ENCODE data around the gene MAL.

The MAL gene

GRCh38 chr2:95077530-95077825, 52.0 kb downstream of the MAL start:
- Histone ChIP-seq H3K4me1 (ENCODE audit: control insufficient read depth in 1 of 2, insufficient read depth in 2 of 2, low read length in 2 of 2) (peaks cover 0 to 4% of the 10 kb centered on the region in 2 experiments), H3K9ac (ENCODE audit: low read length) (no peak overlapping the region), H3K23ac (ENCODE audit: low read length) (no peak overlapping the region), H3K79me2 (ENCODE audit: control insufficient read depth, insufficient read depth, low read length, poor library complexity) (no peaks in the 10 kb centered on the region), H4K12ac (ENCODE audit: low read depth, low read length) (no peak overlapping the region), H3K36me3 (ENCODE audit: control insufficient read depth in 1 of 2, insufficient read depth in 2 of 2, low read length in 2 of 2) (no peaks in the 10 kb centered on the region), H3K9me3 (ENCODE audit: insufficient read depth, low read depth, low read length) (no peaks in the 10 kb centered on the region), H3K4me2 (ENCODE audit: low read length) (no peak overlapping the region), H2BK120ac (ENCODE audit: insufficient read depth, low read length, poor library complexity) (no peak overlapping the region), H2AK5ac (ENCODE audit: low read length) (no peak overlapping the region), H4K91ac (ENCODE audit: low read depth, low read length) (no peak overlapping the region), H3K14ac (ENCODE audit: low read length) (no peak overlapping the region), H2BK12ac (ENCODE audit: low read length) (no peak overlapping the region), H3K27me3 (ENCODE audit: insufficient read depth, low read length) (no peaks in the 10 kb centered on the region), H3K4ac (ENCODE audit: low read depth, low read length) (no peak overlapping the region), H3K79me1 (ENCODE audit: low read length) (no peaks in the 10 kb centered on the region), H2AFZ (ENCODE audit: insufficient read depth, low read length, poor library complexity) (no peak overlapping the region), H3K4me3 (ENCODE audit: low read depth, low read length) (no peak overlapping the region), H3K18ac (ENCODE audit: low read length) (no peak overlapping the region), H3K27ac (ENCODE audit: low read depth, low read length) (no peak overlapping the region), H2BK5ac (ENCODE audit: low read depth, low read length, poor library complexity) (no peak overlapping the region), H4K8ac (ENCODE audit: low read depth, low read length) (no peak overlapping the region)
- no CpG with 5 or more reads among the region's 3 CpGs for WGBS (ENCODE audit: extremely low coverage, insufficient coverage, insufficient read length)
- DNase-seq = no peak

GRCh38 chr2:95077861-95078603, 52.5 kb downstream of the MAL start:
- Histone ChIP-seq H3K4me2 (ENCODE audit: low read length) (no peak overlapping the region), H2BK120ac (ENCODE audit: insufficient read depth, low read length, poor library complexity) (no peak overlapping the region), H2AK5ac (ENCODE audit: low read length) (no peak overlapping the region), H3K18ac (ENCODE audit: low read length) (no peak overlapping the region), H4K12ac (ENCODE audit: low read depth, low read length) (no peak overlapping the region), H3K4me1 (ENCODE audit: control insufficient read depth in 1 of 2, insufficient read depth in 2 of 2, low read length in 2 of 2) (peaks cover 0 to 4% of the 10 kb centered on the region in 2 experiments), H2BK5ac (ENCODE audit: low read depth, low read length, poor library complexity) (no peak overlapping the region), H3K79me1 (ENCODE audit: low read length) (no peaks in the 10 kb centered on the region), H3K4me3 (ENCODE audit: low read depth, low read length) (no peak overlapping the region), H3K27ac (ENCODE audit: low read depth, low read length) (no peak overlapping the region), H2BK12ac (ENCODE audit: low read length) (no peak overlapping the region), H3K4ac (ENCODE audit: low read depth, low read length) (no peak overlapping the region), H3K9me3 (ENCODE audit: insufficient read depth, low read depth, low read length) (no peaks in the 10 kb centered on the region), H3K23ac (ENCODE audit: low read length) (peak overlapping the region; percentile 40), H3K36me3 (ENCODE audit: control insufficient read depth in 1 of 2, insufficient read depth in 2 of 2, low read length in 2 of 2) (no peaks in the 10 kb centered on the region), H2AFZ (ENCODE audit: insufficient read depth, low read length, poor library complexity) (no peak overlapping the region), H3K9ac (ENCODE audit: low read length) (no peak overlapping the region), H3K79me2 (ENCODE audit: control insufficient read depth, insufficient read depth, low read length, poor library complexity) (no peaks in the 10 kb centered on the region), H4K91ac (ENCODE audit: low read depth, low read length) (no peak overlapping the region), H4K8ac (ENCODE audit: low read depth, low read length) (no peak overlapping the region), H3K27me3 (ENCODE audit: insufficient read depth, low read length) (no peaks in the 10 kb centered on the region), H3K14ac (ENCODE audit: low read length) (no peak overlapping the region)
- no CpG with 5 or more reads among the region's 10 CpGs for WGBS (ENCODE audit: extremely low coverage, insufficient coverage, insufficient read length)
- DNase-seq = no peak

- no peaks in the 10 kb centered on the region for H3K79me1 ChIP-seq (ENCODE audit: low read length)
- H2AK5ac ChIP-seq (ENCODE audit: low read length) = no peak overlapping the region
- WGBS (ENCODE audit: extremely low coverage, insufficient coverage, insufficient read length) = no CpG with 5 or more reads among the region's 7 CpGs
- no peak overlapping the region for H4K91ac ChIP-seq (ENCODE audit: low read depth, low read length)
- H3K14ac ChIP-seq (ENCODE audit: low read length) = no peak overlapping the region
- H4K12ac ChIP-seq (ENCODE audit: low read depth, low read length) = no peak overlapping the region
- H3K4ac ChIP-seq (ENCODE audit: low read depth, low read length) = no peak overlapping the region
- no peak overlapping the region for H3K9ac ChIP-seq (ENCODE audit: low read length)
- no peak overlapping the region for H3K18ac ChIP-seq (ENCODE audit: low read length)
- H3K4me1 ChIP-seq (ENCODE audit: control insufficient read depth in 1 of 2, insufficient read depth in 2 of 2, low read length in 2 of 2) = peaks cover 0 to 4% of the 10 kb centered on the region in 2 experiments
- H3K4me2 ChIP-seq (ENCODE audit: low read length) = no peak overlapping the region
- H2AFZ ChIP-seq (ENCODE audit: insufficient read depth, low read length, poor library complexity) = no peak overlapping the region
- peak; percentile 30 to 31 for DNase-seq
- H3K79me2 ChIP-seq (ENCODE audit: control insufficient read depth, insufficient read depth, low read length, poor library complexity) = no peaks in the 10 kb centered on the region
- H3K27me3 ChIP-seq (ENCODE audit: insufficient read depth, low read length) = no peaks in the 10 kb centered on the region
- H3K36me3 ChIP-seq (ENCODE audit: control insufficient read depth in 1 of 2, insufficient read depth in 2 of 2, low read length in 2 of 2) = no peaks in the 10 kb centered on the region
- no peaks in the 10 kb centered on the region for H3K9me3 ChIP-seq (ENCODE audit: insufficient read depth, low read depth, low read length)
- H2BK12ac ChIP-seq (ENCODE audit: low read length) = no peak overlapping the region
- H3K4me3 ChIP-seq (ENCODE audit: low read depth, low read length) = no peak overlapping the region
- H2BK120ac ChIP-seq (ENCODE audit: insufficient read depth, low read length, poor library complexity) = no peak overlapping the region
- H3K23ac ChIP-seq (ENCODE audit: low read length) = no peak overlapping the region
- H3K27ac ChIP-seq (ENCODE audit: low read depth, low read length) = no peak overlapping the region
- no peak overlapping the region for H4K8ac ChIP-seq (ENCODE audit: low read depth, low read length)
- H2BK5ac ChIP-seq (ENCODE audit: low read depth, low read length, poor library complexity) = no peak overlapping the region
Measured at GRCh38 chr2:95079199-95079683, 53.7 kb downstream of the MAL start.

- H3K4ac ChIP-seq (ENCODE audit: low read depth, low read length) = no peak overlapping the region
- no peak overlapping the region for H3K4me3 ChIP-seq (ENCODE audit: low read depth, low read length)
- no peak overlapping the region for H4K12ac ChIP-seq (ENCODE audit: low read depth, low read length)
- H3K27me3 ChIP-seq (ENCODE audit: insufficient read depth, low read length) = no peaks in the 10 kb centered on the region
- no peak overlapping the region for H3K18ac ChIP-seq (ENCODE audit: low read length)
- no peak overlapping the region for H3K14ac ChIP-seq (ENCODE audit: low read length)
- no peaks in the 10 kb centered on the region for H3K79me2 ChIP-seq (ENCODE audit: control insufficient read depth, insufficient read depth, low read length, poor library complexity)
- no peaks in the 10 kb centered on the region for H3K9me3 ChIP-seq (ENCODE audit: insufficient read depth, low read depth, low read length)
- H4K8ac ChIP-seq (ENCODE audit: low read depth, low read length) = no peak overlapping the region
- H3K4me2 ChIP-seq (ENCODE audit: low read length) = no peak overlapping the region
- no peak overlapping the region for H2BK12ac ChIP-seq (ENCODE audit: low read length)
- H3K9ac ChIP-seq (ENCODE audit: low read length) = no peak overlapping the region
- H2AK5ac ChIP-seq (ENCODE audit: low read length) = no peak overlapping the region
- H2BK120ac ChIP-seq (ENCODE audit: insufficient read depth, low read length, poor library complexity) = no peak overlapping the region
- peaks cover 5 to 10% of the 10 kb centered on the region in 2 experiments for H3K36me3 ChIP-seq (ENCODE audit: control insufficient read depth in 1 of 2, insufficient read depth in 2 of 2, low read length in 2 of 2)
- DNase-seq = no peak
- no peak overlapping the region for H2AFZ ChIP-seq (ENCODE audit: insufficient read depth, low read length, poor library complexity)
- no peak overlapping the region for H4K91ac ChIP-seq (ENCODE audit: low read depth, low read length)
- H3K27ac ChIP-seq (ENCODE audit: low read depth, low read length) = no peak overlapping the region
- WGBS (ENCODE audit: extremely low coverage, insufficient coverage, insufficient read length) = no CpG with 5 or more reads among the region's 2 CpGs
- H2BK5ac ChIP-seq (ENCODE audit: low read depth, low read length, poor library complexity) = no peak overlapping the region
- no peak overlapping the region for H3K23ac ChIP-seq (ENCODE audit: low read length)
- H3K4me1 ChIP-seq (ENCODE audit: control insufficient read depth in 1 of 2, insufficient read depth in 2 of 2, low read length in 2 of 2) = no peaks in the 10 kb centered on the region
- no peaks in the 10 kb centered on the region for H3K79me1 ChIP-seq (ENCODE audit: low read length)
Measured at GRCh38 chr2:95082477-95082876, 57.0 kb downstream of the MAL start.
